HG03439 (cell line): ENCODE measurements around the gene FGFR1OP2.
A peak's percentile ranks its signal among the peaks of the same experiment; 100 is the strongest.
"Not testable (repeated sequence)": the region's sequence is repeated elsewhere in the genome, so short reads cannot be mapped to it uniquely, and the experiment has no call there.

Source experiments
- ATAC-seq: cut with Tn5 transposase; IDR thresholded peaks from one replicate; pipeline ENCODE4 v1.9.1; 2021; ENCODE audit warnings: mild to moderate bottlenecking, moderate library complexity; ENCODE audit not compliant: unreplicated experiment

FGFR1OP2 gene

DNA sequence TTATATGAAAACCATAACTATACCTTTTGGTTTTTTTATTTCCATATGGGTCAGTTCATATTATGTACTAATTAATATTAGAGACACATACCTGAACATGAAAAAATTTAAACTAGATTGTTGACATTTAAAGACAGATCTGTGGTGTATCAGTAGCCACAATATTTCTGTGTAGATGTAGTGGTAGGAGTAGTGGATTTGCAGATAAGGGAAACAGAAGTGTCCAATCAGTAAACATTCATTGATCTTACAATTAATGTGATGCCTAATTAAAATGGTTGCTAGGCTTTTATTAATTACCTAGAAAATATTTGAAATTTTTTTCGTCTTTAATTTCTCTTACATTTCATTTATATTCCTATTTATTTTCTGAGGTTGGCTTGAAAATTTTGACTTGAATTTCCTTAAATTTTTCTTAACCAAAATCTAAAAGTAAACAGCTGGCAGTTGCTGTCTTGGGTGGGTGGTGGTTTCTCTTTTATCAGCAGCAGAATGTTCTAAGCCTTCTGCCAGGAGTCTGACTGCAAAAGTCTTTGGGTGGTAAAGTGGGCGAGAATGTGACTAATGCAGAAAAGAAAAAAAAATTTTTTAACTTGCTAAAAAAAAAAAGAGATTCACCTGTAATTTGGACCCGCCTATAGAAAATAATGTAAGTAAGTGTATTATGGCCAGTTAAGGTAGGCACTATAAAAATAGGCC is 2.4 kb downstream of the FGFR1OP2 start:
- ATAC-seq: no peak

DNA sequence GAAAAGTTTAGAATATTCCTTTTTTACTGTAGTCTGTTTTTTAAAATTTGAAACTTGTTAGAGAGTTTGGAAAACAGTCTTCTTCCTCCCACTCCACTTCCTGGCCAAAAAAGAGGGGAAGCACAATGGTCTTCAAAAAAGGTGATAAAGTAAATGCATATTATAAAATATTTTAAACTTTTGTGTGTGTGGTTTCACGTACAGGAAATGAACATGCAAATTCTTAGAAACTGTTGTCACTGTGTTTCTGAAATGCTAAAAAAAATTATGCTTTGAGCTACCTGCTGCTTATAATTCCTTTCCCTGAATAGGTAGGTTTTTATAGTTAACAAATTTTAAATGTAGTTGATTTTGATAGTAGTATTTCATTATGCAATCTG is 2.9 kb downstream of the FGFR1OP2 start:
- no peak for ATAC-seq

- ATAC-seq: no peak
Measured at GRCh38 chr12:26948309-26948708, 10.0 kb downstream of the FGFR1OP2 start.

GRCh38 chr12:26953447-26953846 is 15.2 kb downstream of the FGFR1OP2 start:
- no peak for ATAC-seq

GRCh38 chr12:26954027-26954426 is 15.8 kb downstream of the FGFR1OP2 start:
- no peak for ATAC-seq

DNA sequence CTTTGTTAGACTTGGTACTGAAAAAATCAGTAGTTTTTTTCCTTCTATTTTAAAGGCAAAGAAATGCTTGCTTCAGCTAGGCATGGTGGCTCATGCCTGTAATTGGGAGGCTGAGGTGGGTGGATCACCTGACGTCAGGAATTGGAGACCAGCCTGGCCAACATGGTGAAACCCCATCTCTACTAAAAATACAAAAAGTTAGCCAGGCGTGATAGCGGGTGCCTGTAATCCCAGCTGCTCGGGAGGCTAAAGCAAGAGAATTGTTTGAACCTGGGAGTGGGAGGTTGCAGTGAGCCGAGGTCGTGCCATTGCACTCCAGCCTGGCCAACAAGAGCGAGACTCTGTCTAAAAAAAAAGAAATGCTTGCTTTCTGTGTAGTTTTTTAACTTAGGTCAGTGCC is 23.1 kb downstream of the FGFR1OP2 start:
- ATAC-seq: not testable (repeated sequence)

- no peak for ATAC-seq
Measured at GRCh38 chr12:26961803-26962202, 23.5 kb downstream of the FGFR1OP2 start.

DNA sequence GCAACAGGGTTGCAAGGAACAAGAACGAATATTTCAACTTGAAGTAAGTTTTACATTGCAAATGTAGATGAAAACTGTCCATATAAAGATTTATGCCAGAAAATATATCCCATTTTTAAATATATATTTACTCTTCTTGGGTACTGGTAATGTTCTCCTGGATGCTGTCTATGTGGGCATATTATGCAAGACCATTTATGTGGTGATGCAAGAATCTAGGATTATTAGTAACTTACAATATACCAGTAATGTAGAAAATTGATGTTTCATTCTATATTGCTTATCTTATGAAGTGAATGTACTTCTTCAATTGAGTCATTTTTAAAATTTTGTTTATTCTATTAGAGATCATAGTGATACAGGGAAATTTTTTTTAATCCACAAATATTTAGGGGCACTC is 25.1 kb downstream of the FGFR1OP2 start:
- no peak for ATAC-seq

GRCh38 chr12:26966842-26967241 is 28.6 kb downstream of the FGFR1OP2 start:
- ATAC-seq: no peak

DNA sequence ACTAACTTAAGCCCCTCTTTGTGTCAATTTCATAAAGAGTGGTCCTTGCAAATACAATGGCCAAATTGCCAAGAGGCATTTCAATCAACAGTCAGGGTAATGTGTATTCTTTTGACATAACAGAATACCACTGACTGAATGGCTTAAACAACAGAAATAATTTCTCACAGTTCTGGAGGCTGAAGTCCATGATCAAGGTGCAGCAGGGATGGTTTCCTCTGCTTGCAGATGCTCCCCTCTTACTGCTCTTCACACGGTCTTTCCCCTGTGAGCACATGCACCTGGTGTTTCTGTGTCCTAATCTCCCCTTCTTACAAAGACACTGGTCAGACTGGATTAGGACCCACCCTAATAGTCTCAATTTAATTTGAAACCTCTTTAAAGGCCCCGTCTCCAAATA is 31.9 kb downstream of the FGFR1OP2 start:
- no peak for ATAC-seq

DNA sequence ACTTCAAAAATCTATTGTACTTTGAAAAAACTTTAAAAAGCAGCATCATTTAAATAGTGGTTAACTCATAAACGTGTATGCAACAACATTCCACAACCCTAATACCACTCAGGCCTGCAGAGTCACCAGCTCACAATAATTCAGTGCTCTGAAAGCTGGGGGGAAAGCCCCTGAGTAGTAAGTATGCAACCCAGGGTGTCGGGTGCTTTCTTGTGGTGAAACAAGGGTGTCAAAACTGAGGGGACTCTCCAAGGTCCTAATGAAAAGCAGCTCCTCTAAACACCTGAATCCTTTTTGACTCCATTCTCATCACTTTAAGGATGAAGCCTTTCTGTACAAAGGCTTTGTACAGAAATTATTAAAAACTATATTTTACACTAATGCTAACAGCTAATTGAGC is 33.7 kb downstream of the FGFR1OP2 start:
- ATAC-seq: peak; percentile 97

GRCh38 chr12:26976687-26977086 is 38.4 kb downstream of the FGFR1OP2 start:
- ATAC-seq: no peak

GRCh38 chr12:26978801-26979200 is 40.5 kb downstream of the FGFR1OP2 start:
- no peak for ATAC-seq

- ATAC-seq: no peak
Measured at GRCh38 chr12:26979733-26980132, 41.5 kb downstream of the FGFR1OP2 start.

GRCh38 chr12:26982866-26983265 is 44.6 kb downstream of the FGFR1OP2 start:
- ATAC-seq: no peak

- ATAC-seq: no peak
Measured at GRCh38 chr12:26987634-26988424, 49.6 kb downstream of the FGFR1OP2 start.

DNA sequence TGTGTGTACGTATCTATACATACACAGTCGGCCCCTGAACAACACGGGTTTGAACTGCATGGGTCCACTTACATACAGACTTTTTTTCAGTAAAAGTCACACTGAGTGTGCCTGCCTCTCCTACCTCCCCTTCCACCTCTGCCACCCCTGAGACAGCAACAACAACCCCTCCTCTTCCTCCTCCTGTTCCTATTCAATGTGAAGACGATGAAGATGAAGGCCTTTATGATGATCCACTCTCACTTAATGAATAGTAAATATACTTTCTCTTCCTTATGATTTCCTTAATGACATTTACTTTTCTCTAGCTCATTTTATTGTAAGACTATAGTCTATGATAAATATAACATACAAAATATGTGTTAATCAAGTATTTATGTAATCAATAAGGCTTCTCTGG is 50.4 kb downstream of the FGFR1OP2 start:
- no peak for ATAC-seq

DNA sequence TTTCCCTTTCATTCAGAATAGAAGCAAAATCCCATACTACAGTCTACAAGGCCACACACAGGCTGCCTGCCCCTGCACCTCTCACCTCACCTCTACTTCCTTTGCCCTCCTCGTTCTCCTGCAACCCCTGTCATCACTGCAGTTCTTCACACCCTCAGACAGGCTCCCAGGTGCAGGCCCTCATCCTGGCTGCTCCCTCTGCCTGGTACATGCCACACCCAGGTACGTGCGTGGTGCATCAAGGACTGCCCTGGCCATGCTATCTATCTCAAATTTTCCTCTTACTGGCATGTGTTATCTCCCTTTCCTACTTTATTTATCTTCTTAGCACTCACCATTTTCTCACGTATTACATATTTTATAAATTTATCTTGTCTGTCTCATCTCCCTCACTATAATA is 51.6 kb downstream of the FGFR1OP2 start:
- ATAC-seq: no peak

DNA sequence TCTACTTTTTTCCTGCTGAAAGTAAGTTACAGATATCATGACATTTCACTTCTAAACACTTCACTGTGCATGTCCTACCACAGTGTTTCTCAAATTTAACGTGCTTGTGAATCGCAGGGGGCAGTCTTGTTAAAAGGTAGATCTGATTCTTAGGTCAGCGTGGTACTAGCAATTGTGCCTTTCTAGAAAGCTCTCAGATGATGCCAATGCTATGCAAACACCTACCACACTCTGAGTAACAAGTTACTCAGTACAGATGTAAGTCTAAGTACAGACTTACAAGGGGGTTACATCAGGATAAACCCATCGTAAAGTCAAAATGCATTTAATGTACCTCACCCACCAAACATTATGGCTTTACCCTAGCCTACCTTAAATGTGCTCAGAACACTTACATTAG is 53.6 kb downstream of the FGFR1OP2 start:
- ATAC-seq: no peak

GRCh38 chr12:26994109-26994508 is 55.8 kb downstream of the FGFR1OP2 start:
- no peak for ATAC-seq

DNA sequence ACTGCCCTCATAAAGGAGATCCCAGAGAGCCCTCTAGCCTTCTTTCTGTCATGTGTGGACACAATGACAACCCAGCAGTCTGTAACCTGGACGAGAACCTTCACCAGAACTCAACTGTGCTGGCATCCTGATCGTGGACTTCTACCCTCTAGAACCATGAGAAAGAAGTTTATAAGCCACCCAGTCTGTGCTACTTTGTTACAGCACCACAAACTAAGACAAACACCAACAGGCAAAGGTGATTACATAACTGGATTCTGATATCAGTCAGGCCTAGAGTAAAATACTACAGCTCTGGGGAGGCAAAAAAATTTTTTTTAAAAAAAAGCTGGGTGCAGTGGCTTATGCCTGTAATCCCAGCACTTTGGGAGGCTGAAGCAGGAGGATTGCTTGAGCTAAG is 57.4 kb downstream of the FGFR1OP2 start:
- ATAC-seq: no peak

DNA sequence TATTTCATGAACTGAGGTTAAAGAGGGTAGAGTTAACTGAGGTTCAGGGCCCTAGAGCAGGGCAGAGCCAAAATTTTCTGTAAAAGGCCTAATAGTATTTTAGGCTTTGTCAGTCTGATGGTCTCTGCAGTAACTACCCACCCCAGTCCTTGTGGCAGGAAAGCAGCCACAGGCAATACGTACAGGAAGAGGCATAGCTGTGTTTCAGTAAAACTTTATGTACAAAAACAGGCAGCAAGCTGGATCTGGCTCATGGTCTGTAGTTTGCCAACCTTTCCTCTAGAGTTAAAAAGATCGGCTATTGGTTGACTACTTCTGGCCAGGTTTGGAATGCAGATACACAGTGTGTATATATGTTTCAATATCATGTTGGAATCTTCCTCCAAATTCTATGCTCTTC is 58.7 kb downstream of the FGFR1OP2 start:
- ATAC-seq: no peak

DNA sequence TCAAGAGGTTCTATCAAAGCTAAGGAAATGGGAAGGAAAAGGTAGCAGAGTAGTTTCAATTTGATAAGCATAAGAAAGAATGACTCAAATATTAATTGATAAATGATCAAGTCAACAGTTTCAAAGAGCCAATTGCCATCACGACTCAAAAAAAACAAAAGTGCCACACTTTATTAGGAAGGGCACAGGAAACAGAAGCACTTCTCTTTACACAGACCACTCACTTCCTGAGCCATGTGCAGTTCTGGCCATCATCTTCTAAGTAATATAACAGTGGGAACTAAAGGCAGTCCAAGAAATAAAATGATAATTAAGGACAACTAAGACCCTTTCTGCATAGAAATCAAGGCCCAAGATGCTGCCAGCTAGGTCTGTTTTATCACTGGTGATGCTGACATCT is 62.7 kb downstream of the FGFR1OP2 start:
- no peak for ATAC-seq
